DMS53 treated with DMSO at 0.1 percent for 48 hours (cell line): Measurements from ENCODE around the gene MGAT2.
A peak's percentile ranks its signal among the peaks of the same experiment; 100 is the strongest.
"Not testable (repeated sequence)": the region's sequence is repeated elsewhere in the genome, so short reads cannot be mapped to it uniquely, and the experiment has no call there.

Source experiments
- DNase-seq: peaks from one replicate; lab custom pipeline; 2025; ENCODE audit not compliant: unreplicated experiment; lab: John Stamatoyannopoulos, UW

The MGAT2 gene

GRCh38 chr14:49612251-49612650, 8.3 kb upstream of the MGAT2 start:
- no peak for DNase-seq

- no peak for DNase-seq
Observed at GRCh38 chr14:49612671-49613070, 7.9 kb upstream of the MGAT2 start.

- DNase-seq: no peak
Observed at GRCh38 chr14:49614196-49614595, 6.4 kb upstream of the MGAT2 start.

- DNase-seq: no peak
Observed at GRCh38 chr14:49615776-49616175, 4.8 kb upstream of the MGAT2 start.

GRCh38 chr14:49617852-49618519, 2.6 kb upstream of the MGAT2 start:
- DNase-seq: no peak

- not testable (repeated sequence) for DNase-seq
Observed at GRCh38 chr14:49619273-49619672, 1.3 kb upstream of the MGAT2 start.

GRCh38 chr14:49619730-49620129, 869 bp upstream of the MGAT2 start:
- DNase-seq: no peak

GRCh38 chr14:49621114-49621881, 699 bp downstream of the MGAT2 start:
- no peak for DNase-seq

- no peak for DNase-seq
Observed at GRCh38 chr14:49622022-49622607, 1.5 kb downstream of the MGAT2 start.

- DNase-seq: no peak
Observed at GRCh38 chr14:49623387-49623786, 2.8 kb downstream of the MGAT2 start.

GRCh38 chr14:49623941-49624839, 3.6 kb downstream of the MGAT2 start:
- DNase-seq: no peak

GRCh38 chr14:49633640-49634546, 13.3 kb downstream of the MGAT2 start:
- DNase-seq: peak; percentile 84

GRCh38 chr14:49634547-49635334, 14.1 kb downstream of the MGAT2 start, which contains the start of gene DNAAF2:
TSS of gene DNAAF2 (minus strand) at chr14:49635244. CDS start at chr14:49635149, 95 bp downstream.
- peak; percentile 74 for DNase-seq

- no peak for DNase-seq
Observed at GRCh38 chr14:49636866-49637265, 16.3 kb downstream of the MGAT2 start.

- no peak for DNase-seq
Observed at GRCh38 chr14:49637534-49638078, 17.0 kb downstream of the MGAT2 start.

- no peak for DNase-seq
Observed at GRCh38 chr14:49640540-49641417, 20.2 kb downstream of the MGAT2 start.

GRCh38 chr14:49641697-49642129, 21.1 kb downstream of the MGAT2 start:
- DNase-seq: peak; percentile 64

GRCh38 chr14:49642163-49642562, 21.6 kb downstream of the MGAT2 start:
- no peak for DNase-seq
